CD4-positive, alpha-beta memory T cell (primary cell): ENCODE results near the gene CLEC16A. TPM values are rescaled to one million over a fixed set of nuclear protein-coding genes. Genes with fewer than 3 reads are reported as not detected.

Experiments
- CTCF ChIA-PET: fragments of 350-600 bp; sonication (Branson Sonifier 250); formaldehyde crosslinking; loops from one replicate; lab custom pipeline; 2021; ENCODE audit warnings: inconsistent platforms; ENCODE audit not compliant: partially characterized antibody; lab: Charles Lee
- POLR2A ChIA-PET: fragments of 350-600 bp; sonication (Branson Sonifier 250); formaldehyde crosslinking; loops from one replicate; lab custom pipeline; 2021; ENCODE audit not compliant: partially characterized antibody; lab: Charles Lee
- DNase-seq, 5 donors: peaks; one replicate each; pipeline versions ENCODE4 v3.0.0 to v3.0.0-alpha.2; 2020 to 2022; ENCODE audit warnings: mixed read lengths in 1 of 5
- H3K27ac ChIP-seq: one replicate; pipeline ENCODE4 v1.7.0; 2013; ENCODE audit warnings: low read depth, low read length
- H3K27me3 ChIP-seq: 2 replicates; pipeline ENCODE4 v1.7.0; 2013; ENCODE audit warnings: mild to moderate bottlenecking, low read length, moderate library complexity; ENCODE audit not compliant: insufficient read depth
- H3K36me3 ChIP-seq: 2 replicates; pipeline ENCODE4 v1.7.0; 2013; ENCODE audit warnings: mild to moderate bottlenecking, low read length, moderate library complexity; ENCODE audit not compliant: insufficient read depth
- H3K4me1 ChIP-seq: 2 replicates; pipeline ENCODE4 v1.7.0; 2013; ENCODE audit warnings: mild to moderate bottlenecking, low read length, moderate library complexity; ENCODE audit not compliant: insufficient read depth
- H3K4me3 ChIP-seq, 2 donors: one replicate each; pipeline ENCODE4 v1.7.0; 2013; ENCODE audit warnings: low read length in 2 of 2, mild to moderate bottlenecking in 1 of 2
- H3K9me3 ChIP-seq, 2 donors: one replicate each; pipeline ENCODE4 v1.7.0; 2013; ENCODE audit warnings: low read length in 2 of 2, control low read depth in 1 of 2; ENCODE audit not compliant: control insufficient read depth in 1 of 2
- H3K27ac Mint-ChIP-seq, 7 donors: one replicate each; pipeline ENCODE4 v1.8.0; 2020 to 2021; ENCODE audit warnings: mixed read lengths in 7 of 7, mild to moderate bottlenecking in 6 of 7, inconsistent platforms in 3 of 7, moderate library complexity in 3 of 7
- H3K27me3 Mint-ChIP-seq, 2 donors: one replicate each; pipeline ENCODE4 v1.8.0; 2020 to 2021; ENCODE audit warnings: mixed read lengths in 2 of 2
- H3K36me3 Mint-ChIP-seq, 2 donors: one replicate each; pipeline ENCODE4 v1.8.0; 2020 to 2021; ENCODE audit warnings: mixed read lengths in 2 of 2, inconsistent platforms in 1 of 2, mild to moderate bottlenecking in 1 of 2
- H3K4me1 Mint-ChIP-seq, 4 donors: one replicate each; pipeline ENCODE4 v1.8.0; 2020 to 2021; ENCODE audit warnings: mixed read lengths in 4 of 4, mild to moderate bottlenecking in 1 of 4
- H3K4me3 Mint-ChIP-seq, 8 donors: one replicate each; pipeline ENCODE4 v1.8.0; 2020 to 2021; ENCODE audit warnings: mixed read lengths in 8 of 8, mild to moderate bottlenecking in 7 of 8, moderate library complexity in 6 of 8, inconsistent platforms in 3 of 8
- H3K9me3 Mint-ChIP-seq, 8 donors: one replicate each; pipeline ENCODE4 v1.8.0; 2020 to 2021; ENCODE audit warnings: mixed read lengths in 8 of 8, mild to moderate bottlenecking in 5 of 8, inconsistent platforms in 3 of 8, moderate library complexity in 1 of 8
- intact Hi-C: fragments of 100-400 bp; cut with micrococcal nuclease; formaldehyde crosslinking; loops from one replicate; pipeline ENCODE4 v1.15.1; 2023
- polyA plus RNA-seq, 2 donors: library from polyadenylated mRNA; unstranded; fragments of 300-500 nt; fragmentation: Illumina TruSeq; gene quantifications; one replicate each; pipeline ENCODE4 v1.2.3, GENCODE V29; 2021
- total RNA-seq, 2 experiments: library from RNA; stranded (reverse); gene quantifications; one replicate each; pipeline ENCODE4 v1.2.3, GENCODE V29; 2021

The CLEC16A gene
- total and polyA plus RNA-seq, 4 experiments from 2014 or later = 5.2 to 28.4 (median 24.5) TPM

GRCh38 chr16:11036040-11036439 is 91.7 kb downstream of the CLEC16A start:
- H3K27ac ChIP-seq = no peak overlapping the region
- no peaks in the 10 kb centered on the region for H3K27me3 ChIP-seq
- Mint-ChIP-seq H3K27ac (peak overlapping the region in 1 of 7 donors; percentile 66), H3K36me3 (peaks cover 62 to 80% of the 10 kb centered on the region in 2 donors), H3K9me3 (no peaks in the 10 kb centered on the region), H3K4me3 (no peak overlapping the region), H3K27me3 (no peaks in the 10 kb centered on the region), H3K4me1 (peaks cover 0 to 4% (median 2%) of the 10 kb centered on the region in 4 donors)
- DNase-seq = peak in 1 of 5 donors; percentile 29
- ChIA-PET CTCF (interaction anchor here (0.6 kb wide), 1 partner anchor 18 kb away, joined by 3 read pairs; no protein-coding TSS in a partner anchor), POLR2A (no interaction called here)
- H3K36me3 ChIP-seq = peaks cover 19% of the 10 kb centered on the region
- H3K4me3 ChIP-seq = no peak overlapping the region
- no peaks in the 10 kb centered on the region for H3K9me3 ChIP-seq
- no peaks in the 10 kb centered on the region for H3K4me1 ChIP-seq
- intact Hi-C loops = no loop called here

DNA sequence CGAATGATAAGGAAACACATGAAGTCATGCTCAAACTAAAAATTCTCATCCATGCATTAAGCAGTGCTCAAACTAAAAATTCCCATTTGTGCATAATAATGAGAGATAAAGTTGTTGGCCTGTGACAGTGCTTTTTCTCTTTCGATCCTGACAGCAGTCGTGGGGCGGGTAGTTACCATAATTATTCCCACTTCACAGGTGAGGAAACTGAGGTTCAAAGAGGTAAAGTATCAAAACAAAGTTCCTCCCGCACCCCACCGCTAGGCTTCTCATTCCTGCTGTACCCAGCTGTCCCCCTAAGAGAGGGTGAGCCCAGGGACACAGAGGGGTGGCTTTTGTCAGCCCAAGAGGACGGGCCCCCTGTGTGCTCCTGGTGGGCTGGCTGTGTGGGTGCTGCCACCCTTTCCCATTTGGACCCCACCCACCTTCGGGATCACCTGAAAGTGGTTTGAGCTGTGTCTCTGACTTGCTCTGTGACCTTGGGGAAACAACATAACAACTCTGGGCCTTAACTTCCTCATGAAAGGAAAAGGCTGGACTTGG is 92.6 kb downstream of the CLEC16A start:
- Histone ChIP-seq H3K27ac (no peak overlapping the region), H3K27me3 (no peaks in the 10 kb centered on the region), H3K36me3 (peaks cover 28% of the 10 kb centered on the region), H3K4me1 (no peaks in the 10 kb centered on the region), H3K4me3 (no peak overlapping the region), H3K9me3 (no peaks in the 10 kb centered on the region)
- no peak for DNase-seq
- H3K4me1 Mint-ChIP-seq = peaks cover 0 to 4% (median 2%) of the 10 kb centered on the region in 4 donors
- H3K9me3 Mint-ChIP-seq = no peaks in the 10 kb centered on the region
- peaks cover 61 to 82% of the 10 kb centered on the region in 2 donors for H3K36me3 Mint-ChIP-seq
- ChIA-PET CTCF (no interaction called here), POLR2A (no interaction called here)
- no peak overlapping the region for H3K4me3 Mint-ChIP-seq
- no peaks in the 10 kb centered on the region for H3K27me3 Mint-ChIP-seq
- intact Hi-C loops = no loop called here
- H3K27ac Mint-ChIP-seq = no peak overlapping the region

- Mint-ChIP-seq H3K36me3 (peaks cover 51 to 79% of the 10 kb centered on the region in 2 donors), H3K27ac (peak overlapping the region in 1 of 7 donors; percentile 30), H3K9me3 (no peaks in the 10 kb centered on the region), H3K4me3 (no peak overlapping the region), H3K27me3 (no peaks in the 10 kb centered on the region), H3K4me1 (peaks cover 0 to 4% (median under 1%) of the 10 kb centered on the region in 4 donors)
- DNase-seq = no peak
- intact Hi-C loops = no loop called here
- no peaks in the 10 kb centered on the region for H3K9me3 ChIP-seq
- H3K4me3 ChIP-seq = no peak overlapping the region
- no peaks in the 10 kb centered on the region for H3K27me3 ChIP-seq
- CTCF ChIA-PET = no interaction called here
- peaks cover 33% of the 10 kb centered on the region for H3K36me3 ChIP-seq
- POLR2A ChIA-PET = no interaction called here
- no peak overlapping the region for H3K27ac ChIP-seq
- H3K4me1 ChIP-seq = no peaks in the 10 kb centered on the region
Observed at GRCh38 chr16:11038305-11038704, 93.9 kb downstream of the CLEC16A start.

- Mint-ChIP-seq H3K27ac (peak overlapping the region in 2 of 7 donors; percentile 2 to 53), H3K4me1 (peaks cover 0 to 4% (median under 1%) of the 10 kb centered on the region in 4 donors), H3K4me3 (no peak overlapping the region), H3K36me3 (peaks cover 52 to 79% of the 10 kb centered on the region in 2 donors), H3K9me3 (no peaks in the 10 kb centered on the region), H3K27me3 (no peaks in the 10 kb centered on the region)
- ChIA-PET CTCF (no interaction called here), POLR2A (no interaction called here)
- Histone ChIP-seq H3K36me3 (peaks cover 35% of the 10 kb centered on the region), H3K4me1 (no peaks in the 10 kb centered on the region), H3K27me3 (no peaks in the 10 kb centered on the region), H3K27ac (no peak overlapping the region), H3K9me3 (no peaks in the 10 kb centered on the region), H3K4me3 (no peak overlapping the region)
- no peak for DNase-seq
- intact Hi-C loops = no loop called here
Observed at GRCh38 chr16:11038777-11039176, 94.4 kb downstream of the CLEC16A start.

DNA sequence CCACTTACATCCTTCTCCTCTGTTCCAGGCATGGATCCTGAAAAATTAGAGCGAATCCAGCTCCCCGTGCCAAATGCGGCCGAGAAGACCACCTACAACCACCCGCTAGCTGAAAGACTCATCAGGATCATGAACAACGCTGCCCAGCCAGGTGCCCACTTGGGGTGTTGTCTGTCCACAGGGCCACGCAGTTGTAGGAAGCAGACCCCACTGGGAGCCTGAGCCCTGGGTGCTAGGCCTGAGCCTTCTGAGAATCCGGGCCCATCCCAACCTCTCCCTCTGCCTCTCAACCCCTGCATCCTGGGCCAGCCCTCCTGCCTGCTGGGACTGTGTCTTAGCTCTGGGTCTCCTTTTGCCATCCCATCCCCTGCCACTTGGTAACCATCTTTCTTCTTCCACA is 95.4 kb downstream of the CLEC16A start:
- Mint-ChIP-seq H3K9me3 (no peaks in the 10 kb centered on the region), H3K4me1 (peaks cover 0 to 4% (median 0%) of the 10 kb centered on the region in 4 donors), H3K36me3 (peaks cover 46 to 73% of the 10 kb centered on the region in 2 donors), H3K27ac (peak overlapping the region in 1 of 7 donors; percentile 34), H3K27me3 (no peaks in the 10 kb centered on the region), H3K4me3 (no peak overlapping the region)
- DNase-seq = no peak
- ChIA-PET POLR2A (no interaction called here), CTCF (no interaction called here)
- no peak overlapping the region for H3K27ac ChIP-seq
- H3K4me3 ChIP-seq = no peak overlapping the region
- no peaks in the 10 kb centered on the region for H3K27me3 ChIP-seq
- intact Hi-C loops = no loop called here
- no peaks in the 10 kb centered on the region for H3K4me1 ChIP-seq
- H3K36me3 ChIP-seq = peaks cover 36% of the 10 kb centered on the region
- H3K9me3 ChIP-seq = no peaks in the 10 kb centered on the region

GRCh38 chr16:11042191-11042590 is 97.8 kb downstream of the CLEC16A start:
- ChIA-PET CTCF (no interaction called here), POLR2A (no interaction called here)
- H3K4me1 ChIP-seq = no peaks in the 10 kb centered on the region
- H3K4me3 ChIP-seq = no peak overlapping the region
- Mint-ChIP-seq H3K9me3 (no peaks in the 10 kb centered on the region), H3K4me1 (peaks cover 0 to 4% (median 0%) of the 10 kb centered on the region in 4 donors), H3K27ac (peak overlapping the region in 1 of 7 donors; percentile 76), H3K36me3 (peaks cover 47 to 67% of the 10 kb centered on the region in 2 donors), H3K27me3 (no peaks in the 10 kb centered on the region), H3K4me3 (no peak overlapping the region)
- no peaks in the 10 kb centered on the region for H3K9me3 ChIP-seq
- intact Hi-C loops = no loop called here
- DNase-seq = no peak
- H3K36me3 ChIP-seq = peaks cover 27% of the 10 kb centered on the region
- H3K27me3 ChIP-seq = no peaks in the 10 kb centered on the region
- no peak overlapping the region for H3K27ac ChIP-seq

- ChIA-PET CTCF (interaction anchor here (1.7 kb wide), 1 partner anchor 9 kb away, joined by 4 read pairs; no protein-coding TSS in a partner anchor), POLR2A (no interaction called here)
- no peaks in the 10 kb centered on the region for H3K9me3 ChIP-seq
- intact Hi-C loops = no loop called here
- no peak for DNase-seq
- H3K27ac ChIP-seq = no peak overlapping the region
- Mint-ChIP-seq H3K36me3 (peaks cover 46 to 60% of the 10 kb centered on the region in 2 donors), H3K4me3 (no peak overlapping the region), H3K4me1 (peaks cover 4 to 6% (median 5%) of the 10 kb centered on the region in 4 donors), H3K27me3 (no peaks in the 10 kb centered on the region), H3K9me3 (no peaks in the 10 kb centered on the region), H3K27ac (no peak overlapping the region)
- no peaks in the 10 kb centered on the region for H3K27me3 ChIP-seq
- peaks cover 35% of the 10 kb centered on the region for H3K36me3 ChIP-seq
- peaks cover 5% of the 10 kb centered on the region for H3K4me1 ChIP-seq
- H3K4me3 ChIP-seq = no peak overlapping the region
Observed at GRCh38 chr16:11045441-11045840, 101.1 kb downstream of the CLEC16A start.
